GM18951 (cell line): ENCODE measurements around the gene CA5B.
"Not testable (repeated sequence)": the region's sequence is repeated elsewhere in the genome, so short reads cannot be mapped to it uniquely, and the experiment has no call there.

Experiments
- POLR2A ChIP-seq: IDR thresholded peaks from 4 replicates; pipeline ENCODE4 v1.6.1; 2011; ENCODE audit warnings: mild to moderate bottlenecking; ENCODE audit not compliant: insufficient read length, insufficient read depth; ENCODE audit errors: extremely low read depth
- in situ Hi-C: fragments of 300-500 bp; cut with MboI; formaldehyde crosslinking; loops from one replicate; pipeline ENCODE4 v1.12.0; 2022; ENCODE audit warnings: low sequenced_read_pairs, mixed read lengths, inconsistent platforms; ENCODE audit not compliant: unreplicated experiment

The CA5B gene

DNA sequence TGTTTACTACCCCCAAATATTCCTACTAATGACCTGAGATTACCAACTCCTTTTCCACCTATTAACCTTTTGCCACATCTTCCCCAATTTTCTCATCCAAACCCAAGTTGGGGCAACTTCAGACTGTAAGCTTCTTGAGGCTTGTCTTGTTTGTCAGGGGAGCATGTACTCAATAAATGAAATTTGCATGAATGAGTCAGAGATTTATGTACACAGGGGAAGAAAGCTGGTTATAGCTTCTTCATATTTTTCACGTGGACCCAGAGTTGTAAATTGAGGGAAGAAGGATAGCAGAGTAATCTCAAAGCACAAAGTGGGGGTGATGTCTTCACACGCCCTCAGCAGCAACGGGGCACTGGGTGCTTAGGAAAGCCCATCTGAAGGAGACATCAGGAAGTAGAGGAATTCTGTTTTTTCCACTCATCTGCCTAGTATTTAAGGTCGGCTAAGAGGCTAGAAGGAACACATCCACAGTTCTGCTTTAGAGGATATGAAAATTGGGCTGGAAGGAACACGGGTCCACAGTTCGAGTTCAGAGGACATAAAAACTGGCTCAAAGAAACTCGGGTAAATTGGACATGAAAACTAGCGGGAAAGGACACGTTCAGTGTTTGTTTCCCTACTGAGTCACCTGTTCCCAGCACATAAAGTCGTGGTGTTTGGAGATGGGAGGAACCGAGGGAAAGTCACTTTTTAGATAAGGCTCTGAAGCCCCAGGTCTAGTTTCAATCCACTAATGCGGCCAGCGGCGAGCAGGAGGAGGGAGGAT is 696 bp upstream of the CA5B start:
- in situ Hi-C loops: no loop called here
- TF ChIP-seq POLR2A: no peak

DNA sequence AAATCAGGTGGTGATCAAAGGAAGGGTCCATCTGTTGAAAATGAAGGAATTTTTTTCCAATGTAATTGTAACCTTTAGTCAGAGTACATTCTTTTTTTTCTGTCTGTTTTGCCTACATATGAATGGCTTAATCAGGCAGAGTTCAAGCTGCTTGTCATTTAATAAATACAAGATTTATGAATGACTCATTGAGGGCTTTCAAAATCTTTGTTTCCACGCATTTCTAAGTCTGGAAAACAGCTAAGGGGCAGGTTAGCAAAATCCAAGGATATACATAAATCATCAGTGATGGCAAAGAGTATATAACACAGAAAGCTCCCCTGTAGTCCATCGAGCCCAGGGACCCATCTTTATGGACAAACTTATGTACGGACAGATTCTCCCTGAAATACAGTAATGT is 1.8 kb downstream of the CA5B start:
- no peak for TF ChIP-seq POLR2A
- in situ Hi-C loops: no loop called here

DNA sequence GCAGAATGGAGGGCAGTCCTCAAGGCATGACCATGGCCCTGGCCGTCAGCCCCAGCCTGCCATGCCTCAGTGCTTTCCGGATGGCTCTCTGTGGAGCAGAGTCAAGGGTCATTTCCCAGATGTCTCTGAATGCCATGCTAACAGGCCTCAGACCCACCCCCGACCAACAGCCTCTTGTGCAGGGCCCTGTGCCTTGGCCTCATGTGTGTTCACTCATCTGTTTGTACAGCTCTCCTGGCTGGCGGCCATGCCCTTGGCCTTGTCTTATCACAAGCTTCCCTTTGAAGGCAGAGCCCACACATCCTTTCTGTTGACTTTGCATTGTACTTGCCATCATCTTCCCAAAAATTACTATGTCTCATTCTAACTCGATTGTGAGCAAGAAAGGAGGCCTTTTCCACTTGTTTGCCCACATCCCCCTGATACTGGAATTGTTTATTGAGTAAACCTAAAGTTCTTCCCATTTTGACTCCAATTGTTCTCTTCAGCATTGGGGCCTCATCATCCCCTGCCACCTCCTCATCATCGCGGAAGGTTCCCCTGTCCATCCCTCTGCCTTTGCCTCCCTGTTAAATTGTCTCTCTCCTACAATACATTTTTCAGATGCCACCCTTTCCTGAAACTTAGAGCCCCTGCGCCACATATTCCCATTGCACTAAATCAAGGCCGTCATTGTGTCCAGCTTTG is 6.3 kb downstream of the CA5B start:
- no peak for TF ChIP-seq POLR2A
- in situ Hi-C loops: no loop called here

DNA sequence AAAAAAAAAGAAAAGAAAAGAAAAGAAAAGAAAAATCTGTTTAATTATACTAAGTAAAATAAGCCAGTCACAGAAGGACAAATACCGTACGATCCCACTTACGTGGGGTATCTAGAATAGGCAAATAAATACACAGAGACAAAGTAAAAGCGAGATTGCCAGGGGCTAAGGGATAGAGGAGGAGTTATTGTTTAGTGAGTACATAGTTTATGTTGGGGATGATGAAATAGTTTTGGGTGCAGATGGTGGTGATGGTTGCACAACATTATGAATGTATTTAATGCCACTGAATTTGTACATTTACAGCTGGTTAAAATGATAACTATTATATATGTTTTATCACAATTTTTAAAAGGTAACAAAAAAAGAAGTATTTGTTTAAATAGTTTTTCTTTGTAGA is 7.1 kb downstream of the CA5B start:
- TF ChIP-seq POLR2A: no peak
- in situ Hi-C loops: no loop called here

DNA sequence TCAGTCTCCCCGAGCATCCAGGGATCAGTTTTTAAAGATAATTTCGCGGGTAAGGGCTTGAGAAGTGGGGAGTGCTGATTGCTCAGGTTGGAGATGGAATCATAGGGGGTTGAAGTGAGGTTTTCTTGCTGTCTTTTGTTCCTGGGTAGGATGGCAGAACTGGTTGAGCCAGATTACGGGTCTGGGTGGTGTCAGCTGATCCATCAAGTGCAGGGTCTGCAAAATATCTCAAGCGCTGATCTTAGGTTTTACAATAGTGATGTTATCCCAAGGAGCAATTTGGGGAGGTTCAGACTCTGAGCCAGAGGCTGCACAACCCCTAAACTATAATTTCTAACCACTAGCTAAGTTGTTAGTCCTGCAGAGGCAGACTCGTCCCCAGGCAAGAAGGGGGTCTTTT is 8.6 kb downstream of the CA5B start:
- in situ Hi-C loops: not testable (repeated sequence)

DNA sequence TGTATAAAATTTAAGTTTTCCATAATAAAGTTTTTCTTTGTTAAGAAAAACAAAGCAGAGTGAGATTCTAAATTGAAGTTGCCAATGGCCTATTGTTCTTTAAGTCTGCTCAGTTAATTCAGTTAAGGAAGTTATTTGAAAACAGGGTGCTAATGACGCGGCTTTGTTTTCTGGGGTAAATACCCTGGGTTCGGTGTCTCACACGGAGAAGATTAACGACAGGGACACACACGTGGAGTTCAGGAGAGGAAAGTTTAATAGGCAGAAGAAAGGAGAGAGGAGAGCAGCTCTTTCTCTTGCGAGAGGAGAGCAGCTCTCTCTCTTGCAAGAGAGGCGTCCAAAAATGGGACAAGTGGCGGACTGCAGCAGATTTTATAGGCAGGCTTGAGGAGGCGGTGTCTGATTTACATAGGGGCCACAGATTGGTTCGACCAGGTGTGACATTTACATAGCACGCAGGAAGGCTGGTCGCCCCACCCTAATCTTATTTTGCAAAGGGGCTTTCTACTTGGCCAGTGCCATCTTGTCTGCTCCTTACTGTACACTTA is 9.6 kb downstream of the CA5B start:
- no peak for TF ChIP-seq POLR2A
- in situ Hi-C loops: no loop called here

DNA sequence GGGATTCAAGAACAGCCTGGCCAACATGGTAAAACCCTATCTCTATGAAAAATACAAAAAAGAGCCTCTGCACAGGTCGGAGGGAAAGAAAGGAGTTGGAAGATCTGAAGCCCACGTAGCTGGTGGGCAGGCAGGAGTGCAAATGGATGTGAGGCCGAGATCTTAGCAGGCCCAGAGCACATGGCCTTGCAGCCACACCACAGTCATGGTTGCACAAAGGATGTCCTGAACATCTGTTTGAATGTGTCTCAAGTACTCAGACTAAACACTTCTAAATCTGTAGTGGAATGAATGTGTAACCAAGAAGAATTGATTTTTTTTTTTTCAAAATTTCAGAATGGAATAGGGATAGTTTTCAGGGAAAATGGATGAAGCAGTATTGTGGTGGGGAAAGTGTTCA is 10.8 kb downstream of the CA5B start:
- in situ Hi-C loops: no loop called here
- no peak for TF ChIP-seq POLR2A

DNA sequence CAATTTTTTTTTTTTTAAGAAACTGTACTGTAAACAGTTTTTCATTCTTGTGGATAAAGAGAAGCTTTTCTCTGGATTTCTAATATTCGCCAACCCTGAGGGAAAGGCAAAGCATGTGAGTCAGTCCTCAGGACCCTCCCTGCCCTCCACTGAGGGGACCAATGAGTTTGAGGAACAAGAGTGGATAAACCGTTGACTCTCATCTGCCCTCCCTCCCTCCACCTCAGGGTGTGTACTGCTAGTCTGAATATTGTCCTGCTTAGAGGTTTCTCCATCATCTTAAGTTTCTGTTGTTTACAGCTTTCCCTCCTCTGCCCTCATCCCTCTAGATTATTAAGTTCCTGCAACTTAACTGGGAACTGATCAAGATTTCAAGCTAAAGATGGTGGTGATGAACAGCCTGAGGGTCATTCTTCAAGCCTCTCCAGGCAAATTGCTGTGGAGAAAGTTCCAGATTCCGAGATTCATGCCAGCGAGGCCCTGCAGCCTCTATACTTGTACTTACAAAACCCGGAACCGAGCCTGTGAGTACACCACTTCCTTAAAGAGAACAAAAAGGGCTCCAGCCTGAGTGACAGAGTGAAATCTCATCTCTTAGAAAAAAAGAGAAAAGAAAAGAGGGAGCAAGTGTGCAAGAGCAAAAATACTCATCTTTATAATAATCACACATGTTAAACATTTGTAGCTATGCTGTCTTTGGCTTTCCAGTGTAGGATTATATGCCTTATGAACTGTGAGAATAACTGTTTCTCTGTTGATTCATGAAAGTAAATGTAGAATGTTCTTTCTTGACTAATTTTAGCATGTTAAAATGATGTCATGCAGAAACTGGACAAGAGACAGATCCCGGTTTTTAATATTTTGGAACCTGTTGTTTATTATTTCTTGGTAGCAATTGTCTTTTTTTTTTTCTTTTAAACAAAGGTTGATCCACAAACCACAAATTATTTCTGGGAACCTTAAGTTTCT is 11.9 kb downstream of the CA5B start:
- no peak for TF ChIP-seq POLR2A
- in situ Hi-C loops: no loop called here

DNA sequence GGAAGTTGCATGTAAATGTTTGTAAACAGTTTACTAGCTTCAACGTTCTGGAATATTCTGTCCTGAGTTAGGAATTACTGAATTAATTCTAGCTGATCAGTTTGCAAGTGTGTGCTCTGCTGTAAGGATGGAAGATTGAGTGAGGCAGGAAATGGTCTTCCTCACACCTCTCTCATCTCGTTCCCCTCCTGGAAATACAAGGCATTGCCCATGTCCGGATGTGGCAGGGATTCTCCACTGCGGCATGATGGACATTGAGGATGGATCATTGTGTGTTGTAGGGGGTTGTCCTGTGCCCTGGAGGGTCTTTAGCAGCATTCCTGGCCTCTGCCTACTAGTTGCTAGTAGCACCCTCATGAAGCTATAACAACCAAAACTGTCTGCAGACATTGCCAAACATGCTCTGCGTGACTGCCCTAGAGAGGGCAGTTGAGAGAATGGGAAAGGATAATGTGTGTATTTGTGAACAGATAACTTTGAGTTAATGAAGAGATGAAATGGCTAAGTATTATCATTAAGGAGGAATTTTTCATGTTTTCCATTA is 12.6 kb downstream of the CA5B start:
- in situ Hi-C loops: no loop called here
- TF ChIP-seq POLR2A: no peak

- TF ChIP-seq POLR2A: no peak
- in situ Hi-C loops: no loop called here
Measured at GRCh38 chrX:15751155-15751819, 13.2 kb downstream of the CA5B start.

DNA sequence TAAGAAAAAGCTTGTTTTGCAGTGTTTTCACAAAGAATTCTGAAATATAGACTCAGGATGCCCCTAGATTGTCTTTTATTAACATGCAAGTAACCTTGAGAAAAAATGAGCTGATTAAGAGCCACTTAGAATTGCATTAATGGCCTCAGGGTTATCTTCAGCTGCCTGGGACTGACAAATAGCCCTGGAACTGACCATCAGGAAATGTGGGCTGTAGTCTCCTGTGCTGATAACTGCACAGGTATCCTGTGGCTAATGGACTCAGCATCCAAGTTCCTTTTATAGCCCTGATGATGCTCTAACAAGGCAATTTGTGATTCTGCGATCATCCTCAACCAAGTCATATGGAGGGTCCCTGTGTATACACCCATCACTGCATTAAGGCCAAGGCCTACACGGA is 17.0 kb downstream of the CA5B start:
- in situ Hi-C loops: no loop called here

GRCh38 chrX:15758140-15758539 is 20.1 kb downstream of the CA5B start:
- no peak for TF ChIP-seq POLR2A
- in situ Hi-C loops: no loop called here

More for the DNA sequence above, 17.0 kb downstream of the CA5B start:
- no peak for TF ChIP-seq POLR2A

- in situ Hi-C loops: not testable (repeated sequence)
Measured at GRCh38 chrX:15759886-15760285, 21.8 kb downstream of the CA5B start.
